DND-41 (cell line): ENCODE results near the gene NPW.

Experiments used
- ATAC-seq: fragments of 200-7000 bp; cut with Tn5 transposase; 3 replicates; pipeline ENCODE4 v1.9.1; 2021; ENCODE audit warnings: low read depth; ENCODE audit not compliant: insufficient read depth
- DNase-seq: peaks from one replicate; pipeline ENCODE4 v3.0.0-alpha.2; 2020
- H2AFZ ChIP-seq: 2 replicates; pipeline ENCODE4 v1.6.0; 2012; ENCODE audit warnings: low read depth, low read length
- H3K27ac ChIP-seq: 2 replicates; pipeline ENCODE4 v1.5.1; 2012; ENCODE audit warnings: low read length, inconsistent platforms
- H3K27me3 ChIP-seq: fragments of 200-600 bp; sonication (generic); 2 replicates; pipeline ENCODE4 v1.6.0; 2012; ENCODE audit warnings: low read length, mild to moderate bottlenecking, inconsistent platforms; ENCODE audit not compliant: insufficient read depth, poor library complexity
- H3K36me3 ChIP-seq: 2 replicates; pipeline ENCODE4 v1.5.1; 2012; ENCODE audit warnings: low read length, inconsistent platforms; ENCODE audit not compliant: insufficient read depth
- H3K4me1 ChIP-seq: 2 replicates; pipeline ENCODE4 v1.5.1; 2012; ENCODE audit warnings: mild to moderate bottlenecking, low read length; ENCODE audit not compliant: insufficient read depth
- H3K4me2 ChIP-seq: 2 replicates; pipeline ENCODE4 v1.6.0; 2012; ENCODE audit warnings: mild to moderate bottlenecking, moderate library complexity, low read length, inconsistent platforms; ENCODE audit not compliant: insufficient read depth
- H3K4me3 ChIP-seq, 2 experiments: fragments of 200-600 bp in 1 of 2; shearing (Covaris generic) in 1 of 2; 2 replicates each; pipeline ENCODE4 v1.5.1; 2012 to 2016; ENCODE audit warnings: inconsistent platforms in 2 of 2, low read length in 2 of 2, mild to moderate bottlenecking in 2 of 2, low read depth in 1 of 2, moderate library complexity in 1 of 2
- H3K79me2 ChIP-seq: 2 replicates; pipeline ENCODE4 v1.6.0; 2012; ENCODE audit warnings: low read length, inconsistent platforms; ENCODE audit not compliant: insufficient read depth
- H3K9ac ChIP-seq: 2 replicates; pipeline ENCODE4 v1.6.0; 2012; ENCODE audit warnings: low read depth, mild to moderate bottlenecking, inconsistent platforms, low read length, moderate library complexity
- H3K9me3 ChIP-seq: 2 replicates; pipeline ENCODE4 v1.5.1; 2012; ENCODE audit warnings: low read length, moderate library complexity, mild to moderate bottlenecking, inconsistent platforms; ENCODE audit not compliant: insufficient read depth, severe bottlenecking
- H4K20me1 ChIP-seq: 2 replicates; pipeline ENCODE4 v1.6.0; 2012; ENCODE audit warnings: low read length; ENCODE audit not compliant: insufficient read depth
- EZH2 ChIP-seq: IDR thresholded peaks from 3 replicates; pipeline ENCODE4 v1.6.1; 2012; ENCODE audit warnings: borderline replicate concordance, low read depth, mild to moderate bottlenecking, moderate library complexity, low read length, inconsistent platforms; ENCODE audit not compliant: severe bottlenecking
- TF ChIP-seq, protein P1 (sequence below): IDR thresholded peaks from 2 replicates; pipeline ENCODE4 v1.5.1; 2012; ENCODE audit warnings: borderline replicate concordance, low read length, moderate library complexity, mild to moderate bottlenecking; ENCODE audit not compliant: poor library complexity, severe bottlenecking; ENCODE audit errors: extremely low read depth

Gene NPW

DNA sequence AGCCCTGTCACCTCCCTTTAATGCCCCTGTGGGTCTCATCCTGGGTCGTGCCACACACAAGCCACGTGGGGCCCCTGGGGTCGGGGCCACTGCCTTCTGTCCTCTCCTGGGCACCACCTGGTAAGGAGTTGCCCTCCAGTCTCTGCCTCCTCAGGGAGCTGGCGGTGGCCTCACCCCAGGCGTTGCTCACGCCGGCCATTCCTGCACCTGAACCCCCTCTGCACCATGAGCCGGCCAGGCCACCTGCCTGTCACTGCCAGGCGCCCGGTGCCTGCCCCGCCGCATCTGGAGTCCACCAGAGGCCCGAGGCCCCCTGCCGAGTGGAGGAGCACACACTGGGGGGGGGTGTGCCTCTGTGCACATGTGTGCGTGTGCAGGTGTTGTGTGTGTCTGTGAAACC is 17.5 kb downstream of the NPW start:
- no peaks in the 10 kb centered on the region for H3K79me2 ChIP-seq
- H3K4me2 ChIP-seq = no peak overlapping the region
- no peaks in the 10 kb centered on the region for H3K4me1 ChIP-seq

DNA sequence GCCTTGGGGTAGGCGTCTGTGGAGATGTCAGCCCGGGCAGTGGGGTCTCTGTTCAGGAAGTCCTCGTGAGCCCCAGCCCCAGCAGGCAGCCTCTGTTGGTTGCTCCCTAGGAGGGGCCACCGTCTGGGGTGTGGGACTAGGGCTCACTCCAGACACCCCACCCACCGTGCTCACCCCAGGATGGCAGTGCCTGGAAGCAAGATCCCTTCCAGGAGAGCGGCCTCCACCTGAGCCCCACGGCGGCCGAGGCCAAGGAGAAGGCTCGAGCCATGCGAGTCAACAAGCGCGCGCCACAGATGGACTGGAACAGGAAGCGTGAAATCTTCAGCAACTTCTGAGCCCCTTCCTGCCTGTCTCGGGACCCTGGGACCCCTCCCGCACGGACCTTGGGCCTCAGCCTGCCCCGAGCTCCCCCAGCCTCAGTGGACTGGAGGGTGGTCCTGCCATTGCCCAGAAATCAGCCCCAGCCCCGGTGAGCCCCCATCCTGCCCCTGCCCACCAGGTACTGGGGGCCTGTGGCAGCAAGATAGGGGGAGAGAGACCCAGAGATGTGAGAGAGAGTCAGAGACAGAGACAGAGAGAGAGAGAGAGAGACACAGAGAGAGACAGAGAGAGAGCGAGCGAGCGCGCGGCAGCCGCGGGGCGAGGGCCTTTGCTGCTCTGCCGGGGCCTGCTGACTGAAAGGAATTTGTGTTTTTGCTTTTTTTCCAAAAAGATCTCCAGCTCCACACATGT is 18.2 kb downstream of the NPW start:
- Histone ChIP-seq H3K27me3 (no peaks in the 10 kb centered on the region), H3K79me2 (no peaks in the 10 kb centered on the region), H4K20me1 (no peaks in the 10 kb centered on the region), H2AFZ (no peak overlapping the region), H3K36me3 (no peaks in the 10 kb centered on the region), H3K4me3 (no peak overlapping the region), H3K27ac (no peak overlapping the region), H3K9me3 (no peaks in the 10 kb centered on the region), H3K4me2 (no peak overlapping the region), H3K9ac (no peak overlapping the region), H3K4me1 (no peaks in the 10 kb centered on the region)
- TF ChIP-seq EZH2 = no peak
- TF ChIP-seq, protein P1, sequence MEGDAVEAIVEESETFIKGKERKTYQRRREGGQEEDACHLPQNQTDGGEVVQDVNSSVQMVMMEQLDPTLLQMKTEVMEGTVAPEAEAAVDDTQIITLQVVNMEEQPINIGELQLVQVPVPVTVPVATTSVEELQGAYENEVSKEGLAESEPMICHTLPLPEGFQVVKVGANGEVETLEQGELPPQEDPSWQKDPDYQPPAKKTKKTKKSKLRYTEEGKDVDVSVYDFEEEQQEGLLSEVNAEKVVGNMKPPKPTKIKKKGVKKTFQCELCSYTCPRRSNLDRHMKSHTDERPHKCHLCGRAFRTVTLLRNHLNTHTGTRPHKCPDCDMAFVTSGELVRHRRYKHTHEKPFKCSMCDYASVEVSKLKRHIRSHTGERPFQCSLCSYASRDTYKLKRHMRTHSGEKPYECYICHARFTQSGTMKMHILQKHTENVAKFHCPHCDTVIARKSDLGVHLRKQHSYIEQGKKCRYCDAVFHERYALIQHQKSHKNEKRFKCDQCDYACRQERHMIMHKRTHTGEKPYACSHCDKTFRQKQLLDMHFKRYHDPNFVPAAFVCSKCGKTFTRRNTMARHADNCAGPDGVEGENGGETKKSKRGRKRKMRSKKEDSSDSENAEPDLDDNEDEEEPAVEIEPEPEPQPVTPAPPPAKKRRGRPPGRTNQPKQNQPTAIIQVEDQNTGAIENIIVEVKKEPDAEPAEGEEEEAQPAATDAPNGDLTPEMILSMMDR = no peak
- DNase-seq (no peak), ATAC-seq (no peak)

More for the DNA sequence above, 17.5 kb downstream of the NPW start:
- Histone ChIP-seq H3K36me3 (no peaks in the 10 kb centered on the region), H3K4me3 (no peak overlapping the region), H2AFZ (no peak overlapping the region), H3K27me3 (no peaks in the 10 kb centered on the region), H3K27ac (no peak overlapping the region), H3K9ac (no peak overlapping the region), H3K9me3 (no peaks in the 10 kb centered on the region), H4K20me1 (0 out of 2 replicates have a peak, but pooled peaks cover 3% of the 10 kb centered on the region)
- DNase-seq = no peak
- TF ChIP-seq, protein P1 = no peak
- TF ChIP-seq EZH2 = no peak
- ATAC-seq = no peak

DNA sequence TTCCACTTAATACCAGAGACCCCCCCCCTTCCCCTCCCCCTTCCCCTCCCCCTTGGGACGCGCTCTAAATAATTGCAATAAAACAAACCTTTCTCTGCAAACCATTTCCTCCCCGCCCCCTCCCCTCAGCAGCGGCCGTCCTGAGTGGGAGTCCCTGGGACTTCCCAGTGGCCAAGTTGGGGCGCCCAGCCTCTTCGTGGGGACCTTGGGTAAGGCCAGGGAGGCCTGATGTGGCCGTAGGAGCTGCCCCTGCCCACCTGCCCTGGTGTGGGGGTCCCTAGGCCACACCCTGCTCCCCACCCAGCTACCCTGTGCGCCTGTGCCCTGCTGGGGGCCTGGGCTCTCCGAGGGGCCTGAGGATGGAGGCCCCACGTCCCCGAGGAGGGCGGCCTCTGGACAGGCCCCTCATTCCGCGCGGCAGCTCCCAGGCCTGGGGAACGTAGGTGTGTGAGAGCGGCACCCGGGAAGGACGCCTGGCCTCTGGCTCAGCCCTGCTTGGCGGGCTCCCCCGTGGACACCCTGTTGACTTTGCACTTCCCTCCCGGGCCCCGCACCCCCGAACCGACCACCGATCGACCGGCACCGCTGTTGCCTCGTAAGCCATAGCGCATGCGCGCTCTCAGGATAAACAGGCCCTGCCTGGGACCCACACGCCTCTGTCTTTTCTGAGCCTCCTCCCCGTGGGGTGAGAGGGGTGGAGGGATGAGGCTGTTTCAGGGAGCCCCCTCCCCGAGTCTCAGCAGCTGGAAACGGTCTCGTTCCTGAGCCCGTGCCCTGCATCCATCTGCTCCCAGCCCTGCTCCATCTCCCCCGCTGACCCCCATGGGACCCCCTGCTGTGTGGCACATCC is 19.0 kb downstream of the NPW start:
- DNase-seq = no peak
- no peaks in the 10 kb centered on the region for H3K79me2 ChIP-seq
- H4K20me1 ChIP-seq = 0 out of 2 replicates have a peak, but pooled peaks cover 2% of the 10 kb centered on the region
- H2AFZ ChIP-seq = no peak overlapping the region
- ATAC-seq = no peak
- H3K4me2 ChIP-seq = no peak overlapping the region
- no peak overlapping the region for H3K27ac ChIP-seq
- no peaks in the 10 kb centered on the region for H3K4me1 ChIP-seq
- H3K4me3 ChIP-seq = no peak overlapping the region
- H3K27me3 ChIP-seq = no peaks in the 10 kb centered on the region
- peaks cover 7% of the 10 kb centered on the region for H3K36me3 ChIP-seq
- H3K9ac ChIP-seq = no peak overlapping the region
- TF ChIP-seq EZH2 = no peak
- TF ChIP-seq, protein P1 = no peak
- H3K9me3 ChIP-seq = no peaks in the 10 kb centered on the region
